ENCODE results near the gene ARHGAP42.

DNA sequence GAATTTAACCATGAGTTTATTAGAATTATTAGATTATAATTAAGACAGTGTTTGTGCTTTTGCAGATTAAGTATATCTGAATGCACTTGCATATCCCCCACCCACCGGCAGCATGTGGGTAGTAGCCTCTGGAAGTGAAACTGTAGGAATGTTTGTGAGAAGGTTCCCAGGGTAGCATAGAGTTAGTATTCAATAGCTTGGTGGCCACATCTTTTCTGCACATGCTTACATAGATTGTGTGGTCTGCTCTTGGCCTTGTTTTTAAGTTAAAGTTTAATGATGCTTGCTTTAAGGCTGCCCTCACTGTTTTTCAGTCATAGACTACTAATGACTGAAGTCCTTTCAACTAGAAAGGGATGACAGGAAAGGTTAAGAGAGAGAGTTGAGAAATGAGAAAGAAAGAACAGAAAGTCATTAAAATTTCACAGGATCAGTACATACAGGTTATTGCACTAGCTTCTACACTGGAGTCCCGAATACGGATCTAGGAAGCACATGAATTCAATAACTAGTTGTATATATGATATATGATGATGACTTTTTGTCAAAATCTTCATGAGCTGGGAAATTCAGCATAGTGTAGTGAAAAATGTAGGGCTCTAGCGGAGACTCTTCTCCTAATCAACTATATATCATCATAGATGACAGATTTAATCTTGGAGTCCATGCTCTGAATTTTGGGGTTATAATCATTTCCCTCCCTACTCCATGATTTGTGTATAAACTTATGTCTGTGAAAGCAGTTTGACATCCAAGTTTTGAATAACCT lies 137.1 kb downstream of the ARHGAP42 start:
- TF ChIP-seq CTCF (optimal IDR thresholded peaks at IDR 0.05 in 1 of 3, IDR thresholded peaks at IDR 0.05 in 1 of 3, conservative IDR thresholded peaks at IDR 0.05 in 1 of 3; ENCODE audit: extremely low read depth in 1 of 3, insufficient read depth in 2 of 3, low read length in 3 of 3), result no peak
- TF ChIP-seq EZH2 (IDR thresholded peaks at IDR 0.05; ENCODE audit: low read length), result no peak
